ENCODE measurements around the gene GGA1.

GRCh38 chr22:37641561-37641949 lies 32.9 kb downstream of the GGA1 start:
- TF ChIP-seq EP300 (IDR thresholded peaks at IDR 0.05) (no peak), CTCF (IDR thresholded peaks at IDR 0.05) (no peak)

All from upper lobe of left lung (tissue), 4 donors.